HG03378 (cell line): Measurements from ENCODE around the gene SHROOM2.
"Not testable (repeated sequence)": the region's sequence is repeated elsewhere in the genome, so short reads cannot be mapped to it uniquely, and the experiment has no call there.

Experiments
- ATAC-seq: cut with Tn5 transposase; IDR thresholded peaks from one replicate; pipeline ENCODE4 v1.9.1; 2021; ENCODE audit warnings: mild to moderate bottlenecking, moderate library complexity; ENCODE audit not compliant: unreplicated experiment

SHROOM2 gene, protein sequence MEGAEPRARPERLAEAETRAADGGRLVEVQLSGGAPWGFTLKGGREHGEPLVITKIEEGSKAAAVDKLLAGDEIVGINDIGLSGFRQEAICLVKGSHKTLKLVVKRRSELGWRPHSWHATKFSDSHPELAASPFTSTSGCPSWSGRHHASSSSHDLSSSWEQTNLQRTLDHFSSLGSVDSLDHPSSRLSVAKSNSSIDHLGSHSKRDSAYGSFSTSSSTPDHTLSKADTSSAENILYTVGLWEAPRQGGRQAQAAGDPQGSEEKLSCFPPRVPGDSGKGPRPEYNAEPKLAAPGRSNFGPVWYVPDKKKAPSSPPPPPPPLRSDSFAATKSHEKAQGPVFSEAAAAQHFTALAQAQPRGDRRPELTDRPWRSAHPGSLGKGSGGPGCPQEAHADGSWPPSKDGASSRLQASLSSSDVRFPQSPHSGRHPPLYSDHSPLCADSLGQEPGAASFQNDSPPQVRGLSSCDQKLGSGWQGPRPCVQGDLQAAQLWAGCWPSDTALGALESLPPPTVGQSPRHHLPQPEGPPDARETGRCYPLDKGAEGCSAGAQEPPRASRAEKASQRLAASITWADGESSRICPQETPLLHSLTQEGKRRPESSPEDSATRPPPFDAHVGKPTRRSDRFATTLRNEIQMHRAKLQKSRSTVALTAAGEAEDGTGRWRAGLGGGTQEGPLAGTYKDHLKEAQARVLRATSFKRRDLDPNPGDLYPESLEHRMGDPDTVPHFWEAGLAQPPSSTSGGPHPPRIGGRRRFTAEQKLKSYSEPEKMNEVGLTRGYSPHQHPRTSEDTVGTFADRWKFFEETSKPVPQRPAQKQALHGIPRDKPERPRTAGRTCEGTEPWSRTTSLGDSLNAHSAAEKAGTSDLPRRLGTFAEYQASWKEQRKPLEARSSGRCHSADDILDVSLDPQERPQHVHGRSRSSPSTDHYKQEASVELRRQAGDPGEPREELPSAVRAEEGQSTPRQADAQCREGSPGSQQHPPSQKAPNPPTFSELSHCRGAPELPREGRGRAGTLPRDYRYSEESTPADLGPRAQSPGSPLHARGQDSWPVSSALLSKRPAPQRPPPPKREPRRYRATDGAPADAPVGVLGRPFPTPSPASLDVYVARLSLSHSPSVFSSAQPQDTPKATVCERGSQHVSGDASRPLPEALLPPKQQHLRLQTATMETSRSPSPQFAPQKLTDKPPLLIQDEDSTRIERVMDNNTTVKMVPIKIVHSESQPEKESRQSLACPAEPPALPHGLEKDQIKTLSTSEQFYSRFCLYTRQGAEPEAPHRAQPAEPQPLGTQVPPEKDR (N-terminal part only)

GRCh38 chrX:9785944-9786797 is at the start of gene SHROOM2:
SHROOM2 (plus strand) TSS chrX:9786429; CDS start chrX:9786546, 117 bp downstream.
- ATAC-seq: no peak

- ATAC-seq: no peak
Observed at GRCh38 chrX:9737363-9737762, 48.9 kb upstream of the SHROOM2 start.

- ATAC-seq: no peak
Observed at GRCh38 chrX:9738151-9738550, 48.1 kb upstream of the SHROOM2 start.

- ATAC-seq: no peak
Observed at GRCh38 chrX:9739130-9739529, 47.1 kb upstream of the SHROOM2 start.

GRCh38 chrX:9745417-9746115 is 40.7 kb upstream of the SHROOM2 start:
- no peak for ATAC-seq

DNA sequence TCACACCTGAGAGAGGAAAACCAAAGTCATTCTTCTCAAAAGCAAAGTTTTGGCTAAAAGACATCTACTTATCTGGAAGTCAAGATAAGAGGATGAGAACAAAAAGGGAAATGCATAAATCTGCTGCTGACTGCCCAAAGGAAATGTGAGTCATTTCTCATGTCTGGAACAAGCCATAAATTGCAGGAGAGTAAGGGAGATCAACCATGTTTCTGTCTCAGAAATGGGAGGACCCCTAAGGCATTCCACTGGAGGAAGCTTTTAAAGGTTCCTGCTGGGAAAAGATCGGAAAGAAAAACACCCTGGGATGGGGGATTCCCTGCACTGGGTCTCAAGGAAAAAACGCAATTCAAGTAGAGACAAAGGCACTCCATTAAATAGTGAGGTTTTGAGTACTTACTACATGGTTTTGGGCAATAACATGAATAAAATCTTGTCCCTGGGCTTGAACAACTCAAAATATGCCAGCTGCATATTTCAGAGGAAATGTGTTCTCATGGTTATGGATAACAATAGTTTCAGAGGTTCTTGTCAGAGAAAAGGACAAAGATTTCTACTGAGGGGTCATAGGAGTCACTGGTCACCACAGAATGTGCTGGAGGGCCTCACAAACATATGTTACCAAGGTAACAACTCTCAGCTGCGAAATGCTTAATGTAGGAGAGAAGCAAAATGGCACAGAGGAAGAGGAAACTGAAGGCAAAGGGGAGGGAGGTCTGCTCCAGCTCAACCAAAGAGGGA is 39.9 kb upstream of the SHROOM2 start:
- no peak for ATAC-seq

DNA sequence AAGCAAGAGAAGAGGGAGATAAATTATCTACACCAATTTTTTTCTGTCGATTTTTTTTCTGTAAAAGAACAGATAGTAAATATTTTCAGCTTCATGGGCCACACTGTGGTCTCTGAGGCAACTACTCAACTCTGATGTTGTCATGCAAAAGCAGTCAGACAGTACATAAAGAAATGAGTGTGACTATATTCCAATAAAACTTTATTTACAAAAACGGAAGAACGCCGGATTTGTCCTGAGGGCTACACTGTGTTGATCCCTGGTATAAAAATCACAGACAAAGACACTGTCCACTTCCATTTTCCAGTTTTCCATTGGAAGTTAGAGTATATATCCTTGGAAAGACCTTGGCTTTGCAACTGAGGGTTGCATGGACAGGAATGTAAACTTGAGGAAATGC is 38.6 kb upstream of the SHROOM2 start:
- no peak for ATAC-seq

GRCh38 chrX:9749146-9749692 is 37.0 kb upstream of the SHROOM2 start:
- ATAC-seq: no peak

DNA sequence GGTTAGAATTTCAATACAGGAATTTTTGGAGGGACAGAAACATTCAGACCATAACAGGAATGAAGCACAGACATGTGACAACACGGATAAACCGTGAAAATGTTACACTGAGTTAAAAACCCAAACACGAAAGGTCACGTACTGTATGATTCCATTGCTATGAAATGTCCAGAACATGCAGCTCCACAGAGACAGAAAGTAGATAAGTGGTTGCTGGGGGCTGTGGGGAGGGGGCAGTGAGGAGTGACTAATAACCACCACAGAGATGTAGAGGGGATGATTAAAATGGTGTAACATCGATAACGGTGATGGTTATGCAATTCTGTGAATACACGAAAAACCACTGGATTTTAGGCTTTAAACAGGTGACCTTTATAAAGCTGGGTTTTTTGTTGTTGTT is 28.9 kb upstream of the SHROOM2 start:
- ATAC-seq: no peak

DNA sequence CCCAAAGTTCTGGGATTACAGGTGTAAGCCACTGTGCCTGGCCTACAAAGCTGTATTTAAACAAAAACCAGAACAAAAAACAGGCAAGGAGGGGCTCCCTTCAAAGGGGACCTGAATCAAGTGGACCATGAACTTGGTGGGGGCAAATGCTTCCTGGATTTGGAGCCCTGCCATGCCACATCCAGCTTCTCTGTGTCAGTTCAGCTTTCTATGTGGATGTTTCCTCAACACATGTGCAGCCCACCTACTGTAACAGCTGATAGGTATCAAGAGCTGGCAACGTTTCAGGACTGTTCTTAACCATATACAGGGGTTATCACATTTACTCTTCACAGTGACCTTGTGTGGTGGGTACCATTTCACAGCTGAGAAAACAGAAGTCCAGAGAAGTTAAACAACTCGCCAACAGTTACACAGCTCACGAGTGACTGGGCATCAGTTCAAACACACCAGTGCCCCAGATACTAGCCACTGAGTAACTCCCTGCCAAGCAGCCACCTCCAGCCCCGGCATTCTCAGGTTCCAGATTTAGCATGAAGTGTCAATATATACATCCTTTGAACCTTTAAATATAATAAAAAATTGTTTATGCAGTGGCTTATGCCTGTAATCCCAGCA is 28.1 kb upstream of the SHROOM2 start:
- no peak for ATAC-seq

DNA sequence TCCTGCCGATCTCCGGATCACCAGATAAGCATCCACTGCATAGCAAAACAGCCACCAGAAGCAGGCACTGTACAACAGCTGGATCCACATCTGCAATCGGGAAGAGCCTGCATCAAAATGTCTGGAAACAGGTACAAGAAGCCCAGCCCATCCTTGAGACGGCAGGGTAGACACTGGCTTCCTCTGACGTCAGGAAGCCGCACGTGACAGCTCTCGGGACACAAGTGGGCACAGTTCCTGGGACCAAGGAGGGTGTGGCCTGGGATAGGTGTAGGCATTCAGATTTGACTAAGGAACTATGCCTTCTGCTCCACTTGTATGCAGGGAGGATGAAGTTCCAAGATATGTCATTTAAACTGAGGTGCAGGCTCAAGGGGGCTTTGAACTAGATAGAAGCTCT is 26.9 kb upstream of the SHROOM2 start:
- no peak for ATAC-seq

DNA sequence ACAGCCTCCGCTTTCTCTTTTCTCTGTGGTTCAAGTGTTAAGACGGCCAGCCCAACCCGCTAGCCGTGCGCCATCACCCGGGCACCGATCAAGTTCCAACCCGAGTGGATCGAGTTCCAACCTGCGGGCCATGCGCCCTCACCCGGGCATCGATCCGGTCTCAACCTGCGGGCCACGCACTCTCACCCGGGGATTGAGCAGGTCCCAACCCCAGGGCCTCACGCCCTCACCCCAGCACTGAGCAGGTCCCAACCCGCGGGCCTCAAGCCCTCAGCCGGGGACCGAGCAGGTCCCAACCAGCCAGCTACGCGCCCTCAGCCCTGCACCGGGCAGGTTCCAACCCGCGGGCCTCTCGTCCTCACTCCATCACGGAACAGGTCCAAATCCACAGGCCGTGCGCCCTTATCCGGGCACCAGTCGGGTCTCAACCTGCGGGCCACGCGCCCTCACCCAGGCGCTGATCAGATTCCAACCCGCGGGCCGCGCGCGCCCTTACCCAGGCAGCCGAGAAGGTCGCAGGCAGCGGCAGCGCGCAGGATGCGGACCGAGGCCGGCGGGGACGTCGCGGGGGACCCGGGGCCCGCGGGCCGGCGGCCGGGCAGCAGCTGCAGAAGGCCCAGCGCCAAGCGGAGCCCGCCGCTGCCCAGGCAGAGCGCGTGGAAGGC is 21.0 kb upstream of the SHROOM2 start:
- ATAC-seq: no peak

DNA sequence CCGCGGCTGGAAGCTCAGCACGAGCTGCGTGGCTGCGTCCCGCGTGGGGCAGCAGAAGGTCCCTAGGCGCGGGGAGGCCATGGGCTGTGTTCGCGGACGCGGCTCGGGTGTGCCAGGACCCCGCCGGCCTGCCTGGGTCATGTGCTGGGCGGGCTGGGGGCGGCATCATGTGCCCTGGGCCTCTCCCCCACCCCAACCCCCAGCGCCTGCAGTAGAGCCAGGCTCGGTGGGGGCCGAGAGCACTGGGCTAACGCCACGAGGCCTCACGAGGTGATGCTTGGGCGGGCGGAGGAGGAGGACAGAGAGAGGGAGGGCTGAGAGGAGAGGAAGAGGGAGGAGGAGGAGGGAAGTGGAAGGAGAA is 20.5 kb upstream of the SHROOM2 start, which contains the start of gene GPR143:
Gene GPR143 (minus strand): TSS at position 111 of the 361 bp plus-strand sequence. CDS start 30 bp downstream, at position 81.
- no peak for ATAC-seq

- ATAC-seq: no peak
Observed at GRCh38 chrX:9767375-9767774, 18.9 kb upstream of the SHROOM2 start.

GRCh38 chrX:9768321-9768839 is 17.8 kb upstream of the SHROOM2 start:
- ATAC-seq: not testable (repeated sequence)

- ATAC-seq: no peak
Observed at GRCh38 chrX:9770319-9770718, 15.9 kb upstream of the SHROOM2 start.

DNA sequence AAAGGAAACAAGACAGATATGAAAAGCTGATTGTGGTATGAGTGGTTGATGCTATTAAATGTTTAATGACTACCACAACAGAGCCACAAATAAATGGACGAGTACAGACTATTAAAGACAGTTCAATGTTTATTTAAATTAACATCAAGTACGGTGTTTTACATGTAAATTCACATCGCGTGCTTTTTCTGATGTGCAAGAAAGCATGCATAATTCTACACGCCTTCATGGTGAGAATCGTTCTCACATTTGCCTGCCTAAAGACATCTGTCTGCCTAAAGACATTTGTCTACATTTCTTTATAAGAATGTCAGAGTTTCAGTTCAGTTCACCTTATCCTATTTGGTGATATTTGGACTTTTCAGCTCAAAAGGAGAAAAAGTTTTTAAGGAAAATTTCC is 13.3 kb upstream of the SHROOM2 start:
- ATAC-seq: no peak
